Measurements from ENCODE around the gene HLA-G.

GRCh38 chr6:29826271-29826670, 1.4 kb upstream of the HLA-G start:
- TF ChIP-seq CTCF (conservative IDR thresholded peaks at IDR 0.05; ENCODE audit: low read length) (no peak), EZH2phosphoT487 (IDR thresholded peaks at IDR 0.05; ENCODE audit: borderline replicate concordance, low read depth, low read length) (no peak)
